Thyroid gland (tissue), 4 donors: ENCODE measurements around the gene DCP2. TPM values are rescaled to one million over a fixed set of nuclear protein-coding genes. Genes with fewer than 3 reads are reported as not detected.

ENCODE experiments used
- DNase-seq, 2 donors: peaks; one replicate each; pipeline ENCODE4 v3.0.0-alpha.2; 2019
- H3K27ac ChIP-seq, 3 donors: fragments of 200-600 bp; sonication (generic); 1 replicate in 2 of 3; 2 replicates in 1 of 3; pipeline ENCODE4 v1.5.1; 2016 to 2019; ENCODE audit warnings: mild to moderate bottlenecking in 1 of 3, moderate library complexity in 1 of 3
- H3K27me3 ChIP-seq: fragments of 200-600 bp; sonication (generic); one replicate; pipeline ENCODE4 v1.5.1; 2019
- H3K36me3 ChIP-seq, 2 donors: fragments of 200-600 bp; sonication (generic); one replicate each; pipeline ENCODE4 v1.5.1; 2016 to 2019
- H3K4me1 ChIP-seq, 2 donors: fragments of 200-600 bp; sonication (generic); one replicate each; pipeline ENCODE4 v1.5.1; 2017 to 2019
- H3K4me3 ChIP-seq, 3 donors: fragments of 200-600 bp; sonication (generic); replicated peaks in 1 of 3; 1 replicate in 2 of 3; 2 replicates in 1 of 3; pipeline ENCODE4 v1.5.1; 2016; ENCODE audit warnings: mild to moderate bottlenecking in 1 of 3
- H3K9me3 ChIP-seq: fragments of 200-600 bp; sonication (generic); one replicate; pipeline ENCODE4 v1.5.1; 2017
- CTCF ChIP-seq, 6 experiments: fragments of 200-600 bp in 3 of 6; fragments of 450-650 bp in 3 of 6; sonication (generic) in 3 of 6; IDR thresholded peaks; one replicate each; pipeline ENCODE4 v1.5.1; 2016 to 2019; ENCODE audit warnings: antibody characterized with exemption in 6 of 6, mild to moderate bottlenecking in 2 of 6, inconsistent platforms in 1 of 6, moderate library complexity in 1 of 6
- POLR2A ChIP-seq, 2 donors: fragments of 450-650 bp; IDR thresholded peaks; one replicate each; pipeline ENCODE4 v1.6.1; 2017; ENCODE audit warnings: antibody characterized with exemption in 2 of 2, mild to moderate bottlenecking in 2 of 2, moderate library complexity in 1 of 2
- WGBS, 2 donors: methylation state at CpG; one replicate each; pipeline ENCODE4 v1.1.5; 2017; 5-methylcytosine and 5-hydroxymethylcytosine counted together
- intact Hi-C: fragments of 100-400 bp; cut with DNase I; formaldehyde crosslinking; loops from one replicate; pipeline ENCODE4 v1.15.1; 2023
- total RNA-seq, 4 donors: library from RNA; depleted of rRNA; stranded (reverse); fragments of >200 nt; gene quantifications; one replicate each; pipeline ENCODE4 v1.2.3, GENCODE V29; 2016

DCP2 gene
- total RNA-seq, 4 donors from 2014 or later: 26.2 to 34.5 (median 27.5) TPM

- no peak overlapping the region for H3K27ac ChIP-seq
- H3K9me3 ChIP-seq: no peaks in the 10 kb centered on the region
- no peaks in the 10 kb centered on the region for H3K27me3 ChIP-seq
- peaks cover 0 to 9% of the 10 kb centered on the region in 2 donors for H3K4me1 ChIP-seq
- H3K36me3 ChIP-seq: no peaks in the 10 kb centered on the region
- H3K4me3 ChIP-seq: no peak overlapping the region
- 74 to 79% methylated on average over 10 of the region's 10 CpGs for WGBS, 2 donors
- DNase-seq: no peak
- TF ChIP-seq POLR2A (IDR thresholded peaks at IDR 0.05) (no peak), CTCF (IDR thresholded peaks at IDR 0.05) (no peak)
- intact Hi-C loops: loop anchor here (10.0 kb wide), 1 partner anchor 273 kb away; no protein-coding TSS in a partner anchor
Measured at GRCh38 chr5:113052041-113052795, 75.6 kb downstream of the DCP2 start.

GRCh38 chr5:113053511-113053995 lies 77.0 kb downstream of the DCP2 start:
- Histone ChIP-seq H3K9me3 (no peaks in the 10 kb centered on the region), H3K4me3 (no peak overlapping the region), H3K27ac (no peak overlapping the region), H3K36me3 (no peaks in the 10 kb centered on the region), H3K4me1 (peaks cover 0 to 21% of the 10 kb centered on the region in 2 donors), H3K27me3 (no peaks in the 10 kb centered on the region)
- no peak for TF ChIP-seq POLR2A (IDR thresholded peaks at IDR 0.05)
- TF ChIP-seq CTCF (IDR thresholded peaks at IDR 0.05): no peak
- 90 to 94% methylated on average over 9 of the region's 9 CpGs for WGBS, 2 donors
- DNase-seq: no peak
- intact Hi-C loops: loop anchor here (10.0 kb wide), 1 partner anchor 271 kb away; no protein-coding TSS in a partner anchor

GRCh38 chr5:113054899-113055298 lies 78.3 kb downstream of the DCP2 start:
- TF ChIP-seq CTCF (IDR thresholded peaks at IDR 0.05) (no peak), POLR2A (IDR thresholded peaks at IDR 0.05) (no peak)
- peaks cover 0 to 21% of the 10 kb centered on the region in 2 donors for H3K4me1 ChIP-seq
- no peaks in the 10 kb centered on the region for H3K27me3 ChIP-seq
- H3K36me3 ChIP-seq: no peaks in the 10 kb centered on the region
- H3K27ac ChIP-seq: no peak overlapping the region
- H3K9me3 ChIP-seq: no peaks in the 10 kb centered on the region
- no peak for DNase-seq
- H3K4me3 ChIP-seq: no peak overlapping the region
- WGBS, 2 donors: 82 to 91% methylated on average over 7 to 10 of the region's 11 CpGs
- intact Hi-C loops: loop anchor here (10.0 kb wide), 1 partner anchor 270 kb away; no protein-coding TSS in a partner anchor

- TF ChIP-seq CTCF (IDR thresholded peaks at IDR 0.05): no peak
- no peak for TF ChIP-seq POLR2A (IDR thresholded peaks at IDR 0.05)
- H3K27me3 ChIP-seq: no peaks in the 10 kb centered on the region
- H3K27ac ChIP-seq: no peak overlapping the region
- no peak for DNase-seq
- peaks cover 0 to 14% of the 10 kb centered on the region in 2 donors for H3K4me1 ChIP-seq
- WGBS, 2 donors: 89 to 90% methylated on average over 5 of the region's 5 CpGs
- no peaks in the 10 kb centered on the region for H3K36me3 ChIP-seq
- H3K4me3 ChIP-seq: no peak overlapping the region
- intact Hi-C loops: loop anchor here (10.0 kb wide), 1 partner anchor 268 kb away; no protein-coding TSS in a partner anchor
- H3K9me3 ChIP-seq: no peaks in the 10 kb centered on the region
Measured at GRCh38 chr5:113056988-113057387, 80.4 kb downstream of the DCP2 start.

GRCh38 chr5:113057557-113057984 lies 81.0 kb downstream of the DCP2 start:
- no peak for TF ChIP-seq CTCF (IDR thresholded peaks at IDR 0.05)
- TF ChIP-seq POLR2A (IDR thresholded peaks at IDR 0.05): no peak
- H3K36me3 ChIP-seq: no peaks in the 10 kb centered on the region
- DNase-seq: peak in 1 of 2 donors; percentile 30
- no peaks in the 10 kb centered on the region for H3K9me3 ChIP-seq
- H3K27me3 ChIP-seq: no peaks in the 10 kb centered on the region
- intact Hi-C loops: loop anchor here (10.0 kb wide), 1 partner anchor 267 kb away; no protein-coding TSS in a partner anchor
- 60 to 67% methylated on average over 14 of the region's 14 CpGs for WGBS, 2 donors
- peaks cover 0 to 15% of the 10 kb centered on the region in 2 donors for H3K4me1 ChIP-seq
- no peak overlapping the region for H3K4me3 ChIP-seq
- no peak overlapping the region for H3K27ac ChIP-seq
